HG03354 (cell line): ENCODE measurements around the gene KLHL2.
"Not testable (repeated sequence)": the region's sequence is repeated elsewhere in the genome, so short reads cannot be mapped to it uniquely, and the experiment has no call there.

Source experiments
- ATAC-seq: cut with Tn5 transposase; IDR thresholded peaks from one replicate; pipeline ENCODE4 v1.9.1; 2021; ENCODE audit warnings: mild to moderate bottlenecking; ENCODE audit not compliant: unreplicated experiment, poor library complexity, severe bottlenecking

Gene KLHL2

GRCh38 chr4:165199722-165200121 lies 7.6 kb upstream of the KLHL2 start:
- ATAC-seq: no peak

DNA sequence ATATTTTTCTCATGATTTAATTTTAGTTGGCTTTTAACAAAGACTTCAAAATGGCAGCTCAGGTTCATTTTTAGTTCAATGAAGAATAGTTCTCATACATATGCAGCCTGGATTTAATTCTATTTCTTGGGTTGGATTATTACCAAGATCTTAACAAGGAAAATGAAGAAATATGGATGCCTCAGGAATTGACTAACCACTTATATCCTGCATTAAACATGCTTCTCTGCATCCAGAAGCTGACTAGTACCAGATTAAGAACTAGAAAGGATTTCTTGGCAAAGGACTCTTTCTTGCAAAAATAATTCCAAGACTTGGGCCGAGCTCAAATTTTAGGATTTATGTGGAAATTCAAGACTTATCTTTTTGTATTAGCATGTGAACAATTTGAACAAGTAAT lies 5.6 kb upstream of the KLHL2 start:
- ATAC-seq: no peak

GRCh38 chr4:165203541-165204461 lies 3.6 kb upstream of the KLHL2 start:
- ATAC-seq: no peak

DNA sequence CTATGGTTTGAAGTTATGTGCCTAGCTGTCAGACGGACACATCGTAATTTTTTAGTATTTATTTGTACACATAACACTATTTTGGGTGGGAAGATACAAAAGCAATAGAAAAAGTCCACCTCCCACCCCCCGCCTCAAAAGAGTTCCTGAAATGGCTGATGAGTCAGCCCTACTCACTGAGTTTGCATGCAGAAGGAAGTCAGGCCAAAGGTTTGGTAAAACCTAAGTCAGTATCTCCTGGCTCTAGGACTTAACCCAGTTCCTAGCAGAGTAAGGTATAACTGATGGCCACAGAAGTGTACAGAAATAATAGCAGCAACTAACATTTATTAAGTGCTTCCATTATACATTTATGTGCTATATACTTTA lies 2.9 kb upstream of the KLHL2 start:
- no peak for ATAC-seq

DNA sequence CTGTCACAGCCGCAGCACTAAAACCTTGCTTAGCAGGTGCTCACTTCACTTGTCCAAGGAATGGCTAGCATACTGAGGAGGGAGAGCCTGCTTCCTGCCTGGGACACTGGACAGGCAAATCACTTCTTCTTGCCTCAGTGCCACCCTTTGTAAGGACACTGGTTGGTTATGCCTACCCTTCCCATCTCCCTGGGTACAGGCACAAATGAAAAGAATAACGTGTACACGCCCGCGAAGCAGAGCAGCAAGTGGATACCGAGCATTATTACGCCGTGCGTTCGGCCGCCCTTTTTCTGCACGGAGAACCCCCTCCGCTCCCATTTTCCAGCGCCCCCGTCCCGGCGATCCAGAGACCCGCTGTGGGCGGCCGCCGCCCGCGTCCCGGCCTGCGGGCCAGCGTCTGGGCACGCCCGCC lies 338 bp upstream of the KLHL2 start:
- peak; percentile 34 for ATAC-seq

- peak; percentile 34 for ATAC-seq
These were observed 876 bp downstream of the KLHL2 start for GRCh38 chr4:165208221-165208652.

- ATAC-seq: no peak
These were observed 1.5 kb downstream of the KLHL2 start for GRCh38 chr4:165208741-165209388.

- ATAC-seq: no peak
These were observed 2.4 kb downstream of the KLHL2 start for GRCh38 chr4:165209796-165210195.

- ATAC-seq: no peak
These were observed 3.2 kb downstream of the KLHL2 start for GRCh38 chr4:165210566-165210965.

DNA sequence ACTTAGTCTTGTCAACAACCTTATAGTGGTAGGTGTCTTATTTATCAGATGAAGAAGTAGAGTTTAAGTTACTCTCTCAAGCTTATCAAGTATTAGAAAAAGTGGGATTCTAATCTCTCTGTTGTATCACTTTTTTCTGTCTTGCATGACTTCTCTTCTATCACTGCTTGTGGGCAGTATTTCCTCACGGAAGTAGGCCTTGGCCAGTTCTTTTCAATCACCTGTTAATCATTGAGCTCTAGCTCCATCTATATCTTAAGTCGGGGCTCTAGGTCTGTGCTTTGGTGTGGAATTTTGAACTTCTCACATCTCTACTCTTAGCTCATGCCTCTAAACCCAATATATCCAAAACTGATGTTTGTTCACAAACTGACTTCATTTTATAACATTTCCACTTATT lies 5.3 kb downstream of the KLHL2 start:
- peak; percentile 30 for ATAC-seq

DNA sequence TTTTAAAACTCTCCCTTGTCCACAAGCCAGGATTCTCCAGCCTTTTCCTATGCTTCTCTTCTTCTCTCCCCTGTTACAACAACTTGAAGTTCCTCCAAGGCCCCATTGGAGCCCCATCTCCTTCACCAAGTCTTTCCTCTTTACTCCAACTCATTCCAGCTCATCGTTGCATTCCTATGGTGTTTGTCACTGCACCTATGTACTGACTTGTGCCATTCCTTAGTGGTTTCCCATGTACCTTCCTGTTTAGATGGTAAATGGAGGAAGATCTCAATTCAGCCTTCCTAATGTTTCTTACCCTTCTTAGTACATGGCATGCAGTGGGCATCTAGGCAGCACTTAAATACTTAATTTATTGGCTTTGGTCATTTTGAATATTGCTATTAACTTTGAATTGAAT lies 6.0 kb downstream of the KLHL2 start:
- not testable (repeated sequence) for ATAC-seq

DNA sequence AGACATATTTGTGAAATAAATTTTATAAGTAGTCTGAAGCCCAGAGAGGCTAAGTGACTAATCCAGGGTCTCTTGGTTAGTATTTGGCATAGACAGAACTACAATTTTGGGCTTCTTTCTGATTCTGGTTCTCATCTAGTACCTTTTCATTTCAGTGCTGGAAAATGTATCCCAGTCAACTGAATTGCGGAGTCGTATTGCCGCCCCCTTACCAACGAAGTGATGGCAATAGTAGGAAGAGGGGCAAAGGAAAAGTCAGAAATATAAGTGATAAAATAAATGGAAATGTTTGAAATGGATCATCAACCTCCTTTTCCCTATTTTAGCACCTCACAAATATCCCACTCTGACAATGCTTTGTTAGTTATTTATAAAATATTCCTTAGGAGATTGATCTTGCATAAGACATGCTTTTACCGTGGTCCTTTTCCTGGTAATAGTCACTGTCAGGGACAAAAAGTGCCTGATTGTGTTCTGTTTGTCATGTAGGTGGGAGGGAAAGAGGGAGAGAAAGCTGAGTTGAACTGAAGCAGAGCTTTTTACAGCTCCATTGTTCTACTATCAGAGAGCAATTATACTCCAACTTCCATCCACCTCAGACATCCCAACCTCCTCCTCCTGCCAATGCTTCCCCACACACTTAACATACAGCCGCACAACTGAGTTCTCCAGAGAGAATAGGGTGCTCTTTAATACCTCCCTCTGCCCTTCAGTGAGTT lies 6.8 kb downstream of the KLHL2 start:
- ATAC-seq: not testable (repeated sequence)

- ATAC-seq: peak; percentile 73
These were observed 7.8 kb downstream of the KLHL2 start for GRCh38 chr4:165215034-165215751.

DNA sequence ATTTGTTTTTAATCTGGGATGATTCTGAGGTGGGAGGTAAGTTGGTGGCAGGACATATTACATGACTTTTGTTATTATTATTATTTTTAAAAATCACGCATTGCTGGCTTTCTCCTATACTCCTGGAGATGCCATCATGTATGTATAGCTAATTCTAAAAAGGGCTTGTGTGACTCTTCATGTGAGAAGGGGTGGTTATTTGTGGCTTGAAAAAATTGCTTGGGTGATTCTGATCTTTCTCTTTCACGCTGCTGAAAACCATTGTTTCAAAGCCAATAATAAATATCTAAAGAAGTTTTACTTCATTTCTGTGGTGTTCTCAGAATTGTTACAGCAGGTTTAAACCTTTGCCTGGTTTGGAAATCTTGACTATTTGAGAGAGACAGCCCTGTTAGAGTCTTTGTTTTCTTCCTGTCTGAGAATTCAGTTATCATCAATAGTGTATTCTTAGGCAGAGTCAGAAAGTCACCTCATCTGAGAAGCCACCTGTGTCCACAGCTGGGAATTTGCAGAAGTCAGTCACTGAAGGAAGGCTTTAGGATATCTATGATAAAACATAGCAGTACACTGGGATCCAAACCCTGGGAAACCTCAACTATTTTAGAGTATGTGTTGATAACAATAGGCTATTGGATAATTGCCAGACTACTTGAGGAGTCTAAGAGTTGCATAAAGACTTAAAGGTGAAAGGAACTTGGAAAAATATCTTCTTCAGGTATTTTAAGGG lies 8.6 kb downstream of the KLHL2 start:
- peak; percentile 57 for ATAC-seq

DNA sequence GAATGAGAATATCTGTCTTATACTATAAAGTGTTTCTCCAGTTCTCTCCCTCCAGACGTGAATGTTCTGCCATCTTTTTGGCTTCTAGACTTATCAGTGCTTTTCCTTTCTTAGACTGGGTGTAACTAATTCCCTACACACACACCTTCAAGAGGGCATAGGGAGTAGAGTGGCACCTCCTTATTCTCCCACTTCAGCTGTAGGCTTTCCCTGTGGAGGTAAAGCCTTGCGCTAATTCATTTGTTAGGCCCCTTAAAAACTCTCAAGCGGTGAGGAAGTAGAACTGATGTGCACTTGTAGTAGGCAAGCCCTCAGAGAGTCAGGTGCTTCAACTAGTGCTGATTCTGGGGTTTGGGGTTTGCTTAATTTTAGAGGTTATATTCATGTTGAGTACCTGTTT lies 10.0 kb downstream of the KLHL2 start:
- no peak for ATAC-seq

- ATAC-seq: not testable (repeated sequence)
These were observed 13.9 kb downstream of the KLHL2 start for GRCh38 chr4:165221306-165221705.

- ATAC-seq: not testable (repeated sequence)
These were observed 14.8 kb downstream of the KLHL2 start for GRCh38 chr4:165221993-165222650.

DNA sequence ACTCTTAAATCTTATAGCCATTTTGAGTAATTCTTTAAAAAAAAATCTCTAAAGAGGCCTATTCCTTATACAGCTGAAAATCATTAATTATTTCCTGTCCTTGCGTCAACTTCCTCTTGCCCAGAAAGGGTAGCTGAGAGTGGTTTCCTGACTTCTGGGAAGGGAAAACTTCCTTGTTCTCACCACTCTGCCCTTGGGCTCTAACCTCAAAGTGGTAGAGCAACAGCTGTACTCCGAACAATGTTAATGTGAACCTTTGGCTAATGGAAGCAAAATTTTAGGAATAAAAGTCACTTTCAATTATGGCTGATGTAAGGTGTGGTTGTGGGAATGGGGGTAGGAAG lies 15.3 kb downstream of the KLHL2 start:
- ATAC-seq: no peak

- ATAC-seq: not testable (repeated sequence)
These were observed 20.0 kb downstream of the KLHL2 start for GRCh38 chr4:165227401-165227800.
